Adrenal gland (tissue), 12 donors: ENCODE data around the gene NFKBIZ. TPM values are rescaled to one million over a fixed set of nuclear protein-coding genes. Genes with fewer than 3 reads are reported as not detected.

Experiments
- DNase-seq, 7 donors: peaks; one replicate each; pipeline ENCODE4 v3.0.0-alpha.2; 2019 to 2020
- H3K27ac ChIP-seq, 5 donors: fragments of 200-600 bp; sonication (generic) in 4 of 5; 1 replicate in 3 of 5; 2 replicates in 2 of 5; pipeline versions ENCODE4 v1.5.1 to v1.8.0; 2016 to 2020; ENCODE audit warnings: mild to moderate bottlenecking in 1 of 5
- H3K27me3 ChIP-seq: fragments of 200-600 bp; 2 replicates; pipeline ENCODE4 v1.8.0; 2021
- H3K36me3 ChIP-seq, 2 donors: fragments of 200-600 bp; replicated peaks in 1 of 2; 1 replicate in 1 of 2; 2 replicates in 1 of 2; pipeline versions ENCODE4 v1.5.1 to v1.8.0; 2018 to 2022
- H3K4me1 ChIP-seq, 2 donors: fragments of 200-600 bp; replicated peaks in 1 of 2; 1 replicate in 1 of 2; 2 replicates in 1 of 2; pipeline versions ENCODE4 v1.5.1 to v1.8.0; 2018 to 2021
- H3K4me3 ChIP-seq, 4 donors: fragments of 200-600 bp; sonication (generic) in 3 of 4; one replicate each; pipeline ENCODE4 v1.5.1; 2016 to 2018
- H3K9me3 ChIP-seq, 3 donors: fragments of 200-600 bp; sonication (generic) in 1 of 3; replicated peaks in 1 of 3; 1 replicate in 2 of 3; 2 replicates in 1 of 3; pipeline versions ENCODE4 v1.5.1 to v1.8.0; 2016 to 2021
- CTCF ChIP-seq, 6 experiments: fragments of 450-650 bp in 4 of 6; fragments of 200-600 bp in 2 of 6; sonication (generic) in 1 of 6; IDR thresholded peaks; 1 replicate in 5 of 6; 2 replicates in 1 of 6; pipeline versions ENCODE4 v1.5.1 to v1.8.0; 2016 to 2021; ENCODE audit warnings: antibody characterized with exemption in 6 of 6, mild to moderate bottlenecking in 2 of 6, moderate library complexity in 1 of 6
- POLR2A ChIP-seq, 2 donors: fragments of 450-650 bp; IDR thresholded peaks; one replicate each; pipeline ENCODE4 v1.6.1; 2017; ENCODE audit warnings: antibody characterized with exemption in 2 of 2, mild to moderate bottlenecking in 2 of 2, moderate library complexity in 1 of 2
- WGBS, 4 donors: extraction: QIAGEN DNeasy Blood & Tissue Kit in 2 of 4; methylation state at CpG; one replicate each; pipeline versions ENCODE4 v1.1.5 to v1.1.7; 2013 to 2017; 5-methylcytosine and 5-hydroxymethylcytosine counted together
- intact Hi-C, 2 donors: fragments of 100-400 bp; cut with DNase I; formaldehyde crosslinking; loops; one replicate each; pipeline versions ENCODE4 v1.14.1 to v1.15.0; 2022 to 2023
- polyA plus RNA-seq, 3 donors: library from polyadenylated mRNA; stranded (reverse); fragments of 200-250 nt in 2 of 3; fragments of 350-450 nt in 1 of 3; fragmentation: Illumina TruSeq in 1 of 3; extraction: RNeasy Lipid Tissue Mini Kit (QIAGEN cat#74804) in 1 of 3; gene quantifications; one replicate each; pipeline ENCODE4 v1.2.3, GENCODE V29; 2013 to 2014
- total RNA-seq, 9 donors: library from RNA; depleted of rRNA in 4 of 9; stranded (reverse); fragments of >200 nt in 4 of 9; fragments of 120-200 nt in 1 of 9; fragmentation: NEBNext Ultra II Directional in 1 of 9; extraction: Animal tissue kit (Norgen Biotek cat#: 25700) in 1 of 9; gene quantifications; one replicate each; pipeline versions ENCODE4 v1.1.0 to v1.2.4, GENCODE V29; 2013 to 2023
- donor health status: healthy with polysubstance abuse.
- donor health status: Bipolar disorder and iron deficiency.
- donor health status: DM: yes; HTN: yes; CAD: no.
- donor health status: DM: no; HTN: no; CAD: no.
- donor health status: DM: no; HTN: no; CAD: no.
- donor health status: DM: yes; HTN: yes; CAD: no.

NFKBIZ gene
- total and polyA plus RNA-seq, 12 donors: 3.1 to 21.8 (median 8.7) TPM

GRCh38 chr3:101803173-101803782, 46.0 kb upstream of the NFKBIZ start:
- Histone ChIP-seq H3K9me3 (no peaks in the 10 kb centered on the region), H3K4me3 (no peak overlapping the region), H3K27ac (no peak overlapping the region), H3K27me3 (no peaks in the 10 kb centered on the region), H3K36me3 (peaks cover 0 to 11% of the 10 kb centered on the region in 2 donors), H3K4me1 (no peaks in the 10 kb centered on the region)
- intact Hi-C loops: no loop called here
- peak in 6 of 7 donors; percentile 33 to 67 (median 50) for DNase-seq
- peak; percentile 67 to 88 (median 72) for TF ChIP-seq CTCF (IDR thresholded peaks at IDR 0.05)
- no peak for TF ChIP-seq POLR2A (IDR thresholded peaks at IDR 0.05)
- WGBS, 4 donors: 67 to 77% (median 71%) methylated on average over 9 of the region's 9 CpGs

GRCh38 chr3:101803939-101804338, 45.4 kb upstream of the NFKBIZ start:
- TF ChIP-seq POLR2A (IDR thresholded peaks at IDR 0.05): no peak
- no peak for TF ChIP-seq CTCF (IDR thresholded peaks at IDR 0.05)
- Histone ChIP-seq H3K4me1 (peaks cover 0 to 1% of the 10 kb centered on the region in 2 donors), H3K27me3 (no peaks in the 10 kb centered on the region), H3K9me3 (no peaks in the 10 kb centered on the region), H3K4me3 (no peak overlapping the region), H3K36me3 (peaks cover 0 to 11% of the 10 kb centered on the region in 2 donors), H3K27ac (no peak overlapping the region)
- no peak for DNase-seq
- intact Hi-C loops: no loop called here
- WGBS, 4 donors: 91 to 94% (median 94%) methylated on average over 3 of the region's 3 CpGs

- H3K4me3 ChIP-seq: no peak overlapping the region
- intact Hi-C loops: no loop called here
- peaks cover 0 to 8% of the 10 kb centered on the region in 2 donors for H3K36me3 ChIP-seq
- TF ChIP-seq CTCF (IDR thresholded peaks at IDR 0.05) (no peak), POLR2A (IDR thresholded peaks at IDR 0.05) (no peak)
- no peaks in the 10 kb centered on the region for H3K27me3 ChIP-seq
- no peak overlapping the region for H3K27ac ChIP-seq
- H3K9me3 ChIP-seq: no peaks in the 10 kb centered on the region
- peaks cover 0 to 15% of the 10 kb centered on the region in 2 donors for H3K4me1 ChIP-seq
- WGBS, 4 donors: 88 to 100% (median 92%) methylated on average over 1 of the region's 1 CpG
- no peak for DNase-seq
Observed at GRCh38 chr3:101806491-101806890, 42.8 kb upstream of the NFKBIZ start.

- Histone ChIP-seq H3K4me3 (no peak overlapping the region), H3K9me3 (no peaks in the 10 kb centered on the region), H3K36me3 (no peaks in the 10 kb centered on the region), H3K27ac (no peak overlapping the region), H3K27me3 (no peaks in the 10 kb centered on the region), H3K4me1 (peaks cover 0 to 15% of the 10 kb centered on the region in 2 donors)
- no peak for TF ChIP-seq CTCF (IDR thresholded peaks at IDR 0.05)
- no peak for TF ChIP-seq POLR2A (IDR thresholded peaks at IDR 0.05)
- intact Hi-C loops: no loop called here
- WGBS, 4 donors: 83 to 96% (median 90%) methylated on average over 2 of the region's 2 CpGs
- no peak for DNase-seq
Observed at GRCh38 chr3:101807888-101808287, 41.4 kb upstream of the NFKBIZ start.
